ENCODE results near the gene SOX5.

DNA sequence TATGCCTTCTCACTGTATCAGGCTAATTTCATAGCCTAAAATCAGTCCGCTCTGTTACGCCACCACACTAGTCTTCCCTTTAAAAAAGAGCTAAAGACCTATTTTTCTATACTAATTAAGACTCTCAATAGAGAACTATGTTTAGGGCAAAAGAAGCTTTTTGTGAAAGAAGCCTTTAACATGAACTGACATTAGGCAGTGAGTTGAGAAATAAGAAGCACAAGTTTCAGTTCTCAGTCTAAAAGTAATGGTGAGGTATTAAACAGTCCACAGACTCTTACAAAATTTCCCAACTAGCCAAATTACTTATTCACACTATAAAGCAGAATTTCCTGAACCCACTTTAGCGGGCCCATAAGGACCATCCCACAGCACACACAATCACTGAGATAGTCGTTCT lies 93.7 kb downstream of the SOX5 start:
- TF ChIP-seq, protein P1, sequence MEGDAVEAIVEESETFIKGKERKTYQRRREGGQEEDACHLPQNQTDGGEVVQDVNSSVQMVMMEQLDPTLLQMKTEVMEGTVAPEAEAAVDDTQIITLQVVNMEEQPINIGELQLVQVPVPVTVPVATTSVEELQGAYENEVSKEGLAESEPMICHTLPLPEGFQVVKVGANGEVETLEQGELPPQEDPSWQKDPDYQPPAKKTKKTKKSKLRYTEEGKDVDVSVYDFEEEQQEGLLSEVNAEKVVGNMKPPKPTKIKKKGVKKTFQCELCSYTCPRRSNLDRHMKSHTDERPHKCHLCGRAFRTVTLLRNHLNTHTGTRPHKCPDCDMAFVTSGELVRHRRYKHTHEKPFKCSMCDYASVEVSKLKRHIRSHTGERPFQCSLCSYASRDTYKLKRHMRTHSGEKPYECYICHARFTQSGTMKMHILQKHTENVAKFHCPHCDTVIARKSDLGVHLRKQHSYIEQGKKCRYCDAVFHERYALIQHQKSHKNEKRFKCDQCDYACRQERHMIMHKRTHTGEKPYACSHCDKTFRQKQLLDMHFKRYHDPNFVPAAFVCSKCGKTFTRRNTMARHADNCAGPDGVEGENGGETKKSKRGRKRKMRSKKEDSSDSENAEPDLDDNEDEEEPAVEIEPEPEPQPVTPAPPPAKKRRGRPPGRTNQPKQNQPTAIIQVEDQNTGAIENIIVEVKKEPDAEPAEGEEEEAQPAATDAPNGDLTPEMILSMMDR (IDR thresholded peaks at IDR 0.05 in 2 of 3, conservative IDR thresholded peaks at IDR 0.05 in 1 of 3; ENCODE audit: borderline replicate concordance in 1 of 3, insufficient read depth in 1 of 3, low read depth in 2 of 3, low read length in 2 of 3): no peak
- no peak for TF ChIP-seq CBX3 (IDR thresholded peaks at IDR 0.05; ENCODE audit: low read depth)
